Neural cell (in vitro differentiated cells): ENCODE data around the gene FAM170B. TPM values are rescaled to one million over a fixed set of nuclear protein-coding genes. Genes with fewer than 3 reads are reported as not detected.

Experiments
- H2AFZ ChIP-seq: fragments of 200-600, 300-800 bp; sonication (generic), shearing (Covaris generic); 2 replicates; pipeline ENCODE4 v1.6.0; 2014; ENCODE audit warnings: low read depth, mild to moderate bottlenecking, antibody characterized with exemption, low read length, moderate library complexity
- H3F3A ChIP-seq: fragments of 200-600 bp; shearing (Covaris generic); 2 replicates; pipeline ENCODE4 v1.6.1; 2016; ENCODE audit warnings: mild to moderate bottlenecking, moderate library complexity, mixed read lengths, antibody characterized with exemption, low read length; ENCODE audit not compliant: insufficient read depth, poor library complexity, severe bottlenecking
- H3K27ac ChIP-seq: fragments of 200-600, 300-800 bp; sonication (generic), shearing (Covaris generic); 2 replicates; pipeline ENCODE4 v1.5.1; 2014; ENCODE audit warnings: mild to moderate bottlenecking, low read length, moderate library complexity
- H3K27me3 ChIP-seq: fragments of 300-800, 200-600 bp; sonication (generic), shearing (Covaris generic); 2 replicates; pipeline ENCODE4 v1.6.0; 2014; ENCODE audit warnings: mild to moderate bottlenecking, low read depth, low read length, moderate library complexity; ENCODE audit not compliant: insufficient read depth
- H3K36me3 ChIP-seq: fragments of 300-800, 200-600 bp; sonication (generic), shearing (Covaris generic); 2 replicates; pipeline ENCODE4 v1.5.1; 2014; ENCODE audit warnings: mild to moderate bottlenecking, antibody characterized with exemption, low read length, moderate library complexity; ENCODE audit not compliant: insufficient read depth
- H3K4me2 ChIP-seq: fragments of 300-800, 200-600 bp; sonication (generic), shearing (Covaris generic); 2 replicates; pipeline ENCODE4 v1.6.0; 2014; ENCODE audit warnings: mild to moderate bottlenecking, low read length
- H3K4me3 ChIP-seq: fragments of 300-800, 200-600 bp; sonication (generic), shearing (Covaris generic); 2 replicates; pipeline ENCODE4 v1.5.1; 2014; ENCODE audit warnings: mild to moderate bottlenecking, low read length, moderate library complexity
- H3K79me2 ChIP-seq: fragments of 200-600 bp; shearing (Covaris generic); replicated peaks from 2 replicates; pipeline ENCODE4 v1.6.0; 2014; ENCODE audit warnings: mild to moderate bottlenecking, low read length, moderate library complexity; ENCODE audit not compliant: insufficient read depth
- H3K9ac ChIP-seq: fragments of 300-800, 200-600 bp; sonication (generic), shearing (Covaris generic); 2 replicates; pipeline ENCODE4 v1.6.1; 2016; ENCODE audit warnings: mild to moderate bottlenecking, low read length, mixed read lengths
- H3K9me2 ChIP-seq: fragments of 200-600 bp; shearing (Covaris generic); 2 replicates; pipeline ENCODE4 v1.6.1; 2016; ENCODE audit warnings: mild to moderate bottlenecking, low read length, mixed read lengths; ENCODE audit not compliant: insufficient read depth
- H3K9me3 ChIP-seq: fragments of 200-600, 300-800 bp; sonication (generic), shearing (Covaris generic); 2 replicates; pipeline ENCODE4 v1.6.1; 2016; ENCODE audit warnings: mild to moderate bottlenecking, mixed run types, low read length, moderate library complexity, mixed read lengths
- H4K20me1 ChIP-seq: fragments of 200-600 bp; shearing (Covaris generic); 2 replicates; pipeline ENCODE4 v1.6.1; 2016; ENCODE audit warnings: mild to moderate bottlenecking, mixed run types; ENCODE audit not compliant: insufficient read depth
- CTCF ChIP-seq: fragments of 450-650 bp; IDR thresholded peaks from 2 replicates; pipeline ENCODE4 v1.5.1; 2014; ENCODE audit warnings: antibody characterized with exemption, mild to moderate bottlenecking, moderate library complexity; ENCODE audit not compliant: poor library complexity, severe bottlenecking
- EP300 ChIP-seq: fragments of 450-650 bp; conservative IDR thresholded peaks from 2 replicates; pipeline ENCODE4 v1.6.1; 2014; ENCODE audit warnings: antibody characterized with exemption, mild to moderate bottlenecking, moderate library complexity; ENCODE audit not compliant: poor library complexity, severe bottlenecking
- EZH2 ChIP-seq: fragments of 200-600, 300-800 bp; shearing (Covaris generic), sonication (generic); IDR thresholded peaks from 2 replicates; pipeline ENCODE4 v1.6.1; 2014; ENCODE audit warnings: antibody characterized with exemption, low read length, borderline replicate concordance, mild to moderate bottlenecking; ENCODE audit not compliant: insufficient read depth, poor library complexity, severe bottlenecking
- MXI1 ChIP-seq: fragments of 450-650 bp; conservative IDR thresholded peaks from 2 replicates; pipeline ENCODE4 v1.6.1; 2014; ENCODE audit warnings: antibody characterized with exemption, mild to moderate bottlenecking; ENCODE audit not compliant: poor library complexity, severe bottlenecking
- POLR2AphosphoS5 ChIP-seq: IDR thresholded peaks from 2 replicates; pipeline ENCODE4 v1.6.1; 2012
- RAD21 ChIP-seq: fragments of 450-650 bp; conservative IDR thresholded peaks from 2 replicates; pipeline ENCODE4 v1.6.1; 2014; ENCODE audit warnings: antibody characterized with exemption, mild to moderate bottlenecking, moderate library complexity
- REST ChIP-seq: IDR thresholded peaks from 2 replicates; pipeline ENCODE4 v1.6.1; 2012; ENCODE audit warnings: borderline replicate concordance
- SMC3 ChIP-seq: fragments of 450-650 bp; conservative IDR thresholded peaks from 2 replicates; pipeline ENCODE4 v1.6.1; 2014; ENCODE audit warnings: antibody characterized with exemption, mild to moderate bottlenecking, moderate library complexity; ENCODE audit not compliant: poor library complexity
- TAF1 ChIP-seq: IDR thresholded peaks from 2 replicates; pipeline ENCODE4 v1.6.1; 2012; ENCODE audit warnings: low read depth
- polyA plus RNA-seq: library from polyadenylated mRNA; depleted of rRNA; stranded (reverse); fragments of >200 nt; gene quantifications from 2 replicates; pipeline ENCODE4 v1.2.3, GENCODE V29; 2014

The FAM170B gene
- polyA plus RNA-seq, 1 donor from 2014 or later, result not detected

DNA sequence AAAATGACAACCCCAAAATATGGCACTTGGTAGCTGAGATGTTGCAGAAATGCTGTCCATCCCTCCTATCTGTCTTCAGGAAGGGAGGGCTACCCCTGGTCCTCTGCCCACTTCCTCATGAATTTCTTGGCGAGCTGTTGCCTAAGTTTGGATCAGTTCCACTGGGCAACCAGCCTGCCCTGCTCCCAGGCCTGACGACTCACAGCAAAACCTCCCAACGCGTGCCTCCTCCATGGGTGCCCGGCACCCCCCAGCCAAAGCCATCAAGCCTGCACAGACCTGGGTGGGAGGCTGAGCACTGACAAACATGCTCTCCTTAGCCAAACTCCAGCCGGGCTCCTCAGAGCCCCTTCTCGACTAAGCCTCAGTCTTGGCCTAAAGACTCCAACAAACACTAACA lies 27.4 kb downstream of the FAM170B start:
- Histone ChIP-seq H3K9me3 (no peaks in the 10 kb centered on the region), H4K20me1 (no peaks in the 10 kb centered on the region), H3K4me2 (no peak overlapping the region), H3K9me2 (no peaks in the 10 kb centered on the region), H3K27me3 (no peaks in the 10 kb centered on the region), H3K27ac (no peak overlapping the region), H3F3A (no peaks in the 10 kb centered on the region), H3K36me3 (no peaks in the 10 kb centered on the region), H2AFZ (no peak overlapping the region), H3K4me3 (no peak overlapping the region), H3K79me2 (no peaks in the 10 kb centered on the region), H3K9ac (no peak overlapping the region)
- TF ChIP-seq SMC3 (no peak), TAF1 (no peak), MXI1 (no peak), CTCF (no peak), RAD21 (no peak), REST (no peak), POLR2AphosphoS5 (no peak), EP300 (no peak), EZH2 (no peak)

- H3K79me2 ChIP-seq, result no peaks in the 10 kb centered on the region
- H4K20me1 ChIP-seq, result no peaks in the 10 kb centered on the region
- no peak for TF ChIP-seq MXI1
- TF ChIP-seq POLR2AphosphoS5, result no peak
- no peak for TF ChIP-seq CTCF
- no peak for TF ChIP-seq REST
- TF ChIP-seq EZH2, result no peak
- no peaks in the 10 kb centered on the region for H3K27me3 ChIP-seq
- H3K4me3 ChIP-seq, result no peak overlapping the region
- H3K4me2 ChIP-seq, result no peak overlapping the region
- H3K9ac ChIP-seq, result no peak overlapping the region
- no peak overlapping the region for H2AFZ ChIP-seq
- no peaks in the 10 kb centered on the region for H3K9me2 ChIP-seq
- H3K9me3 ChIP-seq, result no peaks in the 10 kb centered on the region
- H3K36me3 ChIP-seq, result no peaks in the 10 kb centered on the region
- no peaks in the 10 kb centered on the region for H3F3A ChIP-seq
- H3K27ac ChIP-seq, result no peak overlapping the region
Observed at GRCh38 chr10:49105076-49105475, 28.7 kb downstream of the FAM170B start.
